HG03521 (cell line): ENCODE data around the gene USP31.

ENCODE experiments used
- ATAC-seq: cut with Tn5 transposase; IDR thresholded peaks from one replicate; pipeline ENCODE4 v1.9.1; 2021; ENCODE audit warnings: mild to moderate bottlenecking, moderate library complexity; ENCODE audit not compliant: unreplicated experiment

The USP31 gene

GRCh38 chr16:23132775-23133463 lies 16.3 kb downstream of the USP31 start:
- no peak for ATAC-seq

- ATAC-seq, result no peak
Measured at GRCh38 chr16:23131931-23132621, 17.2 kb downstream of the USP31 start.

- ATAC-seq, result no peak
Measured at GRCh38 chr16:23131436-23131835, 17.8 kb downstream of the USP31 start.

- no peak for ATAC-seq
Measured at GRCh38 chr16:23131036-23131435, 18.2 kb downstream of the USP31 start.

- ATAC-seq, result no peak
Measured at GRCh38 chr16:23129686-23130085, 19.6 kb downstream of the USP31 start.

GRCh38 chr16:23128056-23128455 lies 21.2 kb downstream of the USP31 start:
- ATAC-seq, result no peak

GRCh38 chr16:23125277-23125676 lies 24.0 kb downstream of the USP31 start:
- no peak for ATAC-seq

GRCh38 chr16:23124315-23124714 lies 24.9 kb downstream of the USP31 start:
- ATAC-seq, result no peak

GRCh38 chr16:23122144-23122543 lies 27.1 kb downstream of the USP31 start:
- no peak for ATAC-seq

- ATAC-seq, result no peak
Measured at GRCh38 chr16:23121024-23121423, 28.2 kb downstream of the USP31 start.

GRCh38 chr16:23120562-23120961 lies 28.7 kb downstream of the USP31 start:
- no peak for ATAC-seq

GRCh38 chr16:23119570-23119969 lies 29.7 kb downstream of the USP31 start:
- ATAC-seq, result no peak

GRCh38 chr16:23114131-23114904 lies 34.9 kb downstream of the USP31 start:
- no peak for ATAC-seq

- ATAC-seq, result no peak
Measured at GRCh38 chr16:23113185-23113584, 36.1 kb downstream of the USP31 start.

GRCh38 chr16:23110257-23110899 lies 38.9 kb downstream of the USP31 start:
- ATAC-seq, result no peak

GRCh38 chr16:23107936-23108335 lies 41.3 kb downstream of the USP31 start:
- no peak for ATAC-seq

- ATAC-seq, result no peak
Measured at GRCh38 chr16:23107117-23107516, 42.1 kb downstream of the USP31 start.

- no peak for ATAC-seq
Measured at GRCh38 chr16:23105309-23105708, 43.9 kb downstream of the USP31 start.

- no peak for ATAC-seq
Measured at GRCh38 chr16:23104032-23104955, 45.0 kb downstream of the USP31 start.

GRCh38 chr16:23103603-23104002 lies 45.6 kb downstream of the USP31 start:
- ATAC-seq, result no peak
